GM18508 (cell line): ENCODE measurements around the gene AP3M1.

Experiments used
- ATAC-seq: cut with Tn5 transposase; IDR thresholded peaks from one replicate; pipeline ENCODE4 v1.9.1; 2021; ENCODE audit warnings: moderate number of reproducible peaks; ENCODE audit not compliant: insufficient read depth, unreplicated experiment

Gene AP3M1

DNA sequence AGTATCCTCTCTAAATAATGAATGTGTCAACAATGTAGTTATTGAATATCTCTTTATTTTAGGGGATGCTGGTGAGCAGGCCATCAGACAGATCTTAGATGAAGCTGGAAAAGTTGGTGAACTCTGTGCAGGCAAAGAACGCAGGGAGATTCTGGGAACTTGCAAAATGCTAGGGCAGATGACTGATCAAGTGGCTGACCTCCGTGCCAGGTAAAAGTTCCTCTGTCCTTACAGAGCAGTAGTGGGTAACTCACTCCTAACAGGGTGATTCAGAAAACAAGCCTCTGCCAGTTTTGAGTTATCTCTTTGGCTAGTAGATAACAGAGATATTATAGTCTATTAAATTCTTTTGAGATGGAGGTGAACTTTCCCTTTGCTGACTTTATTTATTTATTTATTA, 67.3 kb downstream of the AP3M1 start:
- ATAC-seq: no peak

DNA sequence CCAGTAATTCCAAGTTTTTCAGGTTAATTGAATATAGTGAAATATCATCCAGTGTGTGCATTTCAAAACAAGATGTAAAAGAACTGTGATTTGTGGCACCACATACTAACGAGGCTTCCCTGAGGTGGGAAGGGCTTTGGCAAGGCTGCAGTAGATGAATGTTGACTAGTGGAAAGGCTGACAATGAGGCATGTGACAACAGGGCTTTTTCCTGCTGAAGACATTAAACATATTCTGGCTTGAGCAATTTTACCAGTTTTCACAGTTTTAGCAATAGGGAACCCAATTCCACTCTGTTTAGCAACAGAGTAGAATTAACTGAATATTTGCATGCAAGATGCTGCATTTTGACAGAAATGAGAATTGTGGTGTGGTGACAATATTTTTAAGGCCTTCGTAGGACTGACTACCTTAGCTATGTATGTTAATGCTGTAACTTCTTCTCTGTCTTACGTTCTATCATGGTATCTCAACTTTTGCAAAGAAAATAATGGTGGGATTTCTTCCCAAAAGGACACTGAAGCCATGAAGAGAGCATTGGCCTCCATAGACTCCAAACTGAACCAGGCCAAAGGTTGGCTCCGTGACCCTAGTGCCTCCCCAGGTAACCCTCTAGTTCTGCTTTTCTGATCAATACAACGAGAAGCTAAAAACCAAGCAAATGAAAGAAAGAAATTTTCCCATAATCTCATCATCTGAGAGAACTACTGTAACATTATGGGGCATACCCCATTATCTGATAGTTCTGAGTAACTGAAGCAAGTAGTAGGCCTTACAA, 68.5 kb downstream of the AP3M1 start:
- no peak for ATAC-seq

DNA sequence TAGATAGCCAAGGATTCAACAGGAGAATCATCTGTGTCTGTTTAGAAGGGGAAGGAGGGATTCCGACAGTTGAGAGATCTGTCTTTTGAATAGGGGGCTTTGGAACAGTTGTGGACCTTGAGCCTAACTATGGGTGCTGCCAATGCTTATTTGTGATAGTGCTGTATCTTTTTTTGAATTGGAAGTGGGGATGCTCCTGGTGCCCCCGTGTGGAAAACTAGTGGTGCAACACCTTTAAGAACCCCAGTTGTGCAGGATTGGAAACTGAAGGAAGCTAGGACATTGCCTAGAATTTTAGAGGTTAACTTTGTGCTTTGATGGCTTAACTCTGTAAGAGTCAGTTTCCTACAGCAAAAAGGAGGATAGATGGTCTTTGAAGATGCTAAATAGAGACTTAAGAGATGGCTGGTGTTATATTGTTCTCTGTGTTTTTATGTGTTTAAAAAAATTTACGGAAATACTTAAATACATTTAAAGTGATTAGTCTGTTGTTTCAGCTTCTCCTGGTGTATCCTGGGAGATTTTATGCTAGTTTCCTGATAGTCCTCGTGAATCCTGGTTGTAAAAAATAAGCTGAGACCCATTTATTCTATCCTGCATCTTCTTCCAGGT, 69.3 kb downstream of the AP3M1 start:
- no peak for ATAC-seq

DNA sequence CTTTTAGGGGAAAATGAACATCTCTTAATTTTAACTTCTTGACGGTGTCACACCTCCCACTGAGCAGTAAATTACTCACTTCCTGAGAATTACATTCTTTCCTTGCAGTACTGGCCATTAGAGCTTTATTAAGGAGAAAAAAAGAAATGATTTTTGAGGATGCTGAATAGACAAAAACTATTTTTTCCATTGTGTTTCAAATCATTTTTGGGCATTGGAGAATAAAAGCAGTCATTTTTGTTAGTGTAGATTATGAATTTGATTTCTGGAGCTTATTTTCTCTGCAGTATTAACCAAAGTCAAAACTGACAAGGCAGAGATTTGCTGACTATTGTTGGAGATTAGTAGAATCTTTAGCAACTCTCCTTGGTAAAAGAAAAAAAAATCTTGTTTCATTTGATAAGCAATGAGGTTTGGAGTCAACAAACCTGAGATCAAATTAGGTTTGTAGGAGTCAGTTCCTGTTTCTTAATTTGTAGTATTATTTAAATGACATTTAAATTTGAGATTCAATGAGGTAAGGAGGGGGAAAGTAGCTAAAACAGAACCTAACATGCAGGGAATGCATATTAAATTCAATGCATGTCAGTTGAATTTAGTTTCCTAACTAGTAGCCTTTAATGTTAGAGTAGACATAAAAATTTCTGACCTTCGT, 70.6 kb downstream of the AP3M1 start:
- no peak for ATAC-seq

DNA sequence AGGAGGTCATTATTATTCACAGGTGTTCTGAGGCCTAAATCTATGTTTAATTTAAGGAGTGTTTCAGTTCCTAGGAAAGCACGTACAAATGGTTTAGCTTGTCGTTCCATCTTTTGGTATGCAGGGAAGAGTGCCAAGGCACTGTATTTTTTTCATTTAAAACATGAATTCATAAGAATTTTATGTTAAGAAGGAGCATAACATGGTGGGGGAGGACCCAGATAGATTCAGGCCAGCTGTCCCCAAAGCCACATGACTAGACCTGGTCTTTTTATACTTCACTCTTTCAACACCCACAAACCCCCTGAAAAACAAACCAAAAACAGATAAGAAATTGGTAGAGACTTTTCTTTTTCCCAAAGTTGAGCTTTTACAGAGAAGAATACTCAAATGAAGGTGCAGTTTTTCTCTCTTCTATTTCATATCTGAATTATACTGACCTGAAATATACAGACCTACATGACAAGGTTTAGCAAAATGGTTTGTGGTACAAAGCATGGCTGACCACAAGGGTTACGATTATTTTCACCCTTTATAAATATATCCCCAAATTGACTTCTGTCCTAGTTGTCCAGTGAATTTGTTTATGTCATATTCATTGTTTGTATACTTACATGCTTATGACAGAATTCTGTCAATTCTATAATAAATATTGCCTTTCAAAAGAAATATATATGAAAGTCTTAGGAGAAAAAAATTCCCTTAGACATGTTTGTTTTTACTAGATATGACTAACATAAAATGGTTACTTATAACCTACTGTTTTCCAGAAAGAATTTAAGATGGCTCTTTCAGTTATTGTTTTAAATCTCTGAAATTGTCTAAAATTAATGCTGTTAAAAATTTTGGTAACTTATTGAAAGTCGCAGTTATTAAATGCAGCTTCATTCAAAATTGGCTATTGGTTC, 71.3 kb downstream of the AP3M1 start:
- ATAC-seq: no peak

DNA sequence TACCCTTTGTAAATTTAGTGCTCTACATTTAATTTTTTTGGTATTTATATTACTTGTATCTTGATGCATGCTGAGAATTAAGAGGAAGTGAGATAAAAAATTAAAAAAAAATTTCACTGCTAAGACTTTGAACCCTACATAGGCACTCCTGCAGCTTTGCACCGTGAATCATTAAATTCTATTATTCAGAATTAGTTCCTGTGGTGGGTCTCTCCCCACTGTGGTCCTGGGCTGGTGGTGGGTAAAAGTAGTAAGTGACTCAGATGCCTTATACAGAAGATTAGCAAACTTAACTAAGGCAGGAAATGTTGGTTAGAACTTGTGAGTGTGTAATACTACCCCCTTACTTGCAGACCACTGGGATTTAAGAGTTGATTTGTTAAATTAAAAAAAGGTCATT, 72.6 kb downstream of the AP3M1 start:
- ATAC-seq: no peak

DNA sequence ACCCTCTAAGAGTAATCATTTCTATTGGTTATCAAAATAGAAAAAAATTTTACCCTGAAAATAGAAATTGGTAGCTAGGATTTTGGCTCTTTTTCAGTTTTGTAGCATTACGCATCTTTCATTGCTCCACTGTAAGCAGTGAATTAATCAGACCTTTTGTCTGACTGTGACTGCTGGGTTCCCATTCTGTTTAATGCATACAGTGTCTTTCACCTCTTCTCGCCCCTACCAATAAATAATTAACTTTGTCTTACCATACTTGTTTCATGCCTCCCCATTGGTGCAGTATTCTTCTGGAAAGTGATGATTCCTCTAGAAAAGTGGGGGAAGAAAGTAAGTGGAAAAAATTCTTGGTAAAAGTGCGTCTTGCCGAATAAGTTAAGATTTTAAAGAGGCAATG, 73.2 kb downstream of the AP3M1 start:
- no peak for ATAC-seq

DNA sequence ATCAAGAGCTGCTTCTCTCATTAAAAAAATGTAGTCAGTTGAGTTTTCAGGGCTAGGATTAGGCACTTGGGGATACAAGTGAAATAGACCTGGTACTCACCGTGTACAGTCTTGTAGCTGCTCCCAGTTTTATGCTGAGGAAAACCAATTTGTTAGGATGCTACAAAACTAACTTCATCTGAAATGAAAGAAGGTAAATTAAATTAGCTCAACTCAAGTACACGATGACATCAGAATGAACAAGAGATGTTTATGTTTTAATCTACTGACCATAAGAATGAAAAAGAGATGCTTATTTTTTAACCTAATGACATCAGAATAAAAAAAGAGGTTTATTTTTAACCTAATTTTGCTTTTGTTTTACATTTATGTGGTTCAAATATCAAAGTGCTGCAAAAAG, 73.7 kb downstream of the AP3M1 start:
- no peak for ATAC-seq

DNA sequence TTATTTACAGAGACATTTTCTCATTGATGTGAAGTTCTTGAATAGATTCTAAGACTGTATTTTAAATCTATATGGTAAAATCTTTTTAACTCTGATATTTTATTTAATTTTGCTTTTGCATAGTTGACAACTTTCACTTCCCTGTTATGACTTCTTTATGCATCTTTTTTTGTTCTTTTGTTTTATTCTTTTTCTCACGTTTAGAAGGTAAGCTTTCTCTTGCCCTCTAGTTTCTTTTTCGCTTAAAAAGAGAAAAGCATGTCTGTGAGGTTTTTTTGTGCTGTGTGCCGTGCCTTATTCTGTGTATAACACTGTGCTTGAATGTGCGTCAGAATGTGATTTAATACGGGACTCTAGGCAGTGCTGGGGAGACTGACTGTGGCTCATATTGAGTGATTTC, 74.7 kb downstream of the AP3M1 start:
- ATAC-seq: no peak

DNA sequence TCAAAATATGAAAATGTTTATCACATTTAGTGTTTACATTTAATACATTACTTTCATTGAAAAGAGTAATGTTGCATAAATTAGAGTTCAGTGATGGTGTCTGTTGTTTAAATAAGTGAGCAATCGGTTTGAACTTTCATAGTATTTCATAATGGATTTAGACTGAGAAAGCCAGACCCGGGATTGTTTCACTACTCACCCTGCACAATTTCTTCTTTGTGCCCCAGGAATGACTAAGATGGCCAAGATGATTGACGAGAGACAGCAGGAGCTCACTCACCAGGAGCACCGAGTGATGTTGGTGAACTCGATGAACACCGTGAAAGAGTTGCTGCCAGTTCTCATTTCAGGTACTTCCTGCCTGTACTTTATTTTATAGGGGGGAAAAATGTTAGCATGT, 78.1 kb downstream of the AP3M1 start:
- ATAC-seq: no peak

DNA sequence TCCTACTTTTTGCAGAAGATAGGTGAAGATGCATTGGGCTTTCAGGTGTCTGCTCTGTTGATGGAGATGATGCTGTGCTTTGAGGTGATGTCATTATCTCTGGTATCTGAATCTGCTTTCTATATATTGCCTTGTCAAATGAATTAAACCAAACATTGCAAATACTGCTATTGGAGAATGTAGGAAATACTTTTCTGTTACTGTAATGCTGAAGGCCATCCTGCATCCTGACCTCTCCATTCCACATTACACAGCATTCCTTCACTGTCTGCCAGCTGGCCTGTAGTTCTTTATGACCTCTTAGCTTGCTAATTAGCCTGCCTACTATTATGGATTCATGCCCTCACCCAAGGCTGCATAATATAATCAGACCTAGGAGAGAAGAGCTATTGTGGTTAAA, 79.5 kb downstream of the AP3M1 start:
- no peak for ATAC-seq
